ENCODE data around the gene SULT1A3.

GRCh38 chr16:30180741-30181140 is 18.3 kb upstream of the SULT1A3 start:
- TF ChIP-seq, protein P1, sequence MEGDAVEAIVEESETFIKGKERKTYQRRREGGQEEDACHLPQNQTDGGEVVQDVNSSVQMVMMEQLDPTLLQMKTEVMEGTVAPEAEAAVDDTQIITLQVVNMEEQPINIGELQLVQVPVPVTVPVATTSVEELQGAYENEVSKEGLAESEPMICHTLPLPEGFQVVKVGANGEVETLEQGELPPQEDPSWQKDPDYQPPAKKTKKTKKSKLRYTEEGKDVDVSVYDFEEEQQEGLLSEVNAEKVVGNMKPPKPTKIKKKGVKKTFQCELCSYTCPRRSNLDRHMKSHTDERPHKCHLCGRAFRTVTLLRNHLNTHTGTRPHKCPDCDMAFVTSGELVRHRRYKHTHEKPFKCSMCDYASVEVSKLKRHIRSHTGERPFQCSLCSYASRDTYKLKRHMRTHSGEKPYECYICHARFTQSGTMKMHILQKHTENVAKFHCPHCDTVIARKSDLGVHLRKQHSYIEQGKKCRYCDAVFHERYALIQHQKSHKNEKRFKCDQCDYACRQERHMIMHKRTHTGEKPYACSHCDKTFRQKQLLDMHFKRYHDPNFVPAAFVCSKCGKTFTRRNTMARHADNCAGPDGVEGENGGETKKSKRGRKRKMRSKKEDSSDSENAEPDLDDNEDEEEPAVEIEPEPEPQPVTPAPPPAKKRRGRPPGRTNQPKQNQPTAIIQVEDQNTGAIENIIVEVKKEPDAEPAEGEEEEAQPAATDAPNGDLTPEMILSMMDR (IDR thresholded peaks at IDR 0.05) = no peak
- no peak for TF ChIP-seq EZH2 (IDR thresholded peaks at IDR 0.05; ENCODE audit: borderline replicate concordance, insufficient read depth, low read depth, low read length, poor library complexity, severe bottlenecking)
